ENCODE results near the gene SDF2.

SDF2 gene

GRCh38 chr17:28702026-28702751, 40.5 kb upstream of the SDF2 start:
- H3K9me3 ChIP-seq (ENCODE audit: low read length), result no peaks in the 10 kb centered on the region
- peaks cover 59% of the 10 kb centered on the region for H3K36me3 ChIP-seq (ENCODE audit: insufficient read depth, low read length)
- H3K27me3 ChIP-seq (ENCODE audit: control insufficient read depth in 1 of 2, insufficient read depth in 2 of 2, low read length in 2 of 2), result no peaks in the 10 kb centered on the region
- no peak overlapping the region for H3K27ac ChIP-seq (ENCODE audit: low read depth, low read length)
- no peak overlapping the region for H3K9ac ChIP-seq (ENCODE audit: low read length)
- no peaks in the 10 kb centered on the region for H3K4me1 ChIP-seq (ENCODE audit: insufficient read depth, low read length)
- H3K4me3 ChIP-seq (ENCODE audit: low read depth in 1 of 2, low read length in 2 of 2), result no peak overlapping the region

- H3K9me3 ChIP-seq (ENCODE audit: low read length), result no peaks in the 10 kb centered on the region
- H3K27ac ChIP-seq (ENCODE audit: low read depth, low read length), result no peak overlapping the region
- H3K27me3 ChIP-seq (ENCODE audit: control insufficient read depth in 1 of 2, insufficient read depth in 2 of 2, low read length in 2 of 2), result no peaks in the 10 kb centered on the region
- H3K9ac ChIP-seq (ENCODE audit: low read length), result no peak overlapping the region
- H3K4me1 ChIP-seq (ENCODE audit: insufficient read depth, low read length), result no peaks in the 10 kb centered on the region
- H3K36me3 ChIP-seq (ENCODE audit: insufficient read depth, low read length), result peaks cover 69% of the 10 kb centered on the region
- no peak overlapping the region for H3K4me3 ChIP-seq (ENCODE audit: low read depth in 1 of 2, low read length in 2 of 2)
These were observed 39.3 kb upstream of the SDF2 start for GRCh38 chr17:28700830-28701492.

GRCh38 chr17:28700278-28700677, 38.6 kb upstream of the SDF2 start:
- no peaks in the 10 kb centered on the region for H3K27me3 ChIP-seq (ENCODE audit: control insufficient read depth in 1 of 2, insufficient read depth in 2 of 2, low read length in 2 of 2)
- H3K36me3 ChIP-seq (ENCODE audit: insufficient read depth, low read length), result peaks cover 76% of the 10 kb centered on the region
- H3K9me3 ChIP-seq (ENCODE audit: low read length), result no peaks in the 10 kb centered on the region
- H3K27ac ChIP-seq (ENCODE audit: low read depth, low read length), result no peak overlapping the region
- no peak overlapping the region for H3K9ac ChIP-seq (ENCODE audit: low read length)
- H3K4me3 ChIP-seq (ENCODE audit: low read depth in 1 of 2, low read length in 2 of 2), result no peak overlapping the region
- H3K4me1 ChIP-seq (ENCODE audit: insufficient read depth, low read length), result no peaks in the 10 kb centered on the region

- Histone ChIP-seq H3K36me3 (ENCODE audit: insufficient read depth, low read length) (peaks cover 95% of the 10 kb centered on the region), H3K9ac (ENCODE audit: low read length) (no peak overlapping the region), H3K27ac (ENCODE audit: low read depth, low read length) (no peak overlapping the region)
These were observed 36.7 kb upstream of the SDF2 start for GRCh38 chr17:28698253-28698941.

GRCh38 chr17:28693869-28694268, 32.2 kb upstream of the SDF2 start:
- no peak overlapping the region for H3K27ac ChIP-seq (ENCODE audit: low read depth, low read length)
- peaks cover 81% of the 10 kb centered on the region for H3K36me3 ChIP-seq (ENCODE audit: insufficient read depth, low read length)
- no peak overlapping the region for H3K4me3 ChIP-seq (ENCODE audit: low read depth in 1 of 2, low read length in 2 of 2)
- no peaks in the 10 kb centered on the region for H3K9me3 ChIP-seq (ENCODE audit: low read length)
- H3K9ac ChIP-seq (ENCODE audit: low read length), result no peak overlapping the region
- H3K4me1 ChIP-seq (ENCODE audit: insufficient read depth, low read length), result no peaks in the 10 kb centered on the region
- H3K27me3 ChIP-seq (ENCODE audit: control insufficient read depth in 1 of 2, insufficient read depth in 2 of 2, low read length in 2 of 2), result no peaks in the 10 kb centered on the region

More at GRCh38 chr17:28698253-28698941, 36.7 kb upstream of the SDF2 start:
- H3K4me1 ChIP-seq (ENCODE audit: insufficient read depth, low read length), result no peaks in the 10 kb centered on the region
- H3K4me3 ChIP-seq (ENCODE audit: low read depth in 1 of 2, low read length in 2 of 2), result no peak overlapping the region
- no peaks in the 10 kb centered on the region for H3K9me3 ChIP-seq (ENCODE audit: low read length)
- no peaks in the 10 kb centered on the region for H3K27me3 ChIP-seq (ENCODE audit: control insufficient read depth in 1 of 2, insufficient read depth in 2 of 2, low read length in 2 of 2)

GRCh38 chr17:28689011-28689410, 27.3 kb upstream of the SDF2 start:
- Histone ChIP-seq H3K4me3 (ENCODE audit: low read depth in 1 of 2, low read length in 2 of 2) (no peak overlapping the region), H3K9me3 (ENCODE audit: low read length) (no peaks in the 10 kb centered on the region), H3K4me1 (ENCODE audit: insufficient read depth, low read length) (no peaks in the 10 kb centered on the region), H3K27me3 (ENCODE audit: control insufficient read depth in 1 of 2, insufficient read depth in 2 of 2, low read length in 2 of 2) (no peaks in the 10 kb centered on the region), H3K9ac (ENCODE audit: low read length) (no peak overlapping the region), H3K27ac (ENCODE audit: low read depth, low read length) (no peak overlapping the region), H3K36me3 (ENCODE audit: insufficient read depth, low read length) (peaks cover 80% of the 10 kb centered on the region)

GRCh38 chr17:28688481-28688880, 26.8 kb upstream of the SDF2 start:
- Histone ChIP-seq H3K27ac (ENCODE audit: low read depth, low read length) (no peak overlapping the region), H3K36me3 (ENCODE audit: insufficient read depth, low read length) (peaks cover 76% of the 10 kb centered on the region), H3K9me3 (ENCODE audit: low read length) (no peaks in the 10 kb centered on the region), H3K27me3 (ENCODE audit: control insufficient read depth in 1 of 2, insufficient read depth in 2 of 2, low read length in 2 of 2) (no peaks in the 10 kb centered on the region), H3K4me3 (ENCODE audit: low read depth in 1 of 2, low read length in 2 of 2) (no peak overlapping the region), H3K9ac (ENCODE audit: low read length) (no peak overlapping the region), H3K4me1 (ENCODE audit: insufficient read depth, low read length) (no peaks in the 10 kb centered on the region)

GRCh38 chr17:28686296-28686695, 24.6 kb upstream of the SDF2 start:
- Histone ChIP-seq H3K36me3 (ENCODE audit: insufficient read depth, low read length) (peaks cover 94% of the 10 kb centered on the region), H3K27me3 (ENCODE audit: control insufficient read depth in 1 of 2, insufficient read depth in 2 of 2, low read length in 2 of 2) (no peaks in the 10 kb centered on the region), H3K9ac (ENCODE audit: low read length) (no peak overlapping the region), H3K27ac (ENCODE audit: low read depth, low read length) (no peak overlapping the region), H3K9me3 (ENCODE audit: low read length) (no peaks in the 10 kb centered on the region), H3K4me3 (ENCODE audit: low read depth in 1 of 2, low read length in 2 of 2) (no peak overlapping the region), H3K4me1 (ENCODE audit: insufficient read depth, low read length) (no peaks in the 10 kb centered on the region)

- no peaks in the 10 kb centered on the region for H3K27me3 ChIP-seq (ENCODE audit: control insufficient read depth in 1 of 2, insufficient read depth in 2 of 2, low read length in 2 of 2)
- H3K9me3 ChIP-seq (ENCODE audit: low read length), result no peaks in the 10 kb centered on the region
- no peaks in the 10 kb centered on the region for H3K4me1 ChIP-seq (ENCODE audit: insufficient read depth, low read length)
- no peak overlapping the region for H3K4me3 ChIP-seq (ENCODE audit: low read depth in 1 of 2, low read length in 2 of 2)
- H3K36me3 ChIP-seq (ENCODE audit: insufficient read depth, low read length), result peaks cover 93% of the 10 kb centered on the region
- no peak overlapping the region for H3K9ac ChIP-seq (ENCODE audit: low read length)
- H3K27ac ChIP-seq (ENCODE audit: low read depth, low read length), result no peak overlapping the region
These were observed 23.7 kb upstream of the SDF2 start for GRCh38 chr17:28685366-28685765.

- Histone ChIP-seq H3K4me1 (ENCODE audit: insufficient read depth, low read length) (no peaks in the 10 kb centered on the region), H3K9ac (ENCODE audit: low read length) (peak overlapping the region; percentile 20), H3K27me3 (ENCODE audit: control insufficient read depth in 1 of 2, insufficient read depth in 2 of 2, low read length in 2 of 2) (no peaks in the 10 kb centered on the region), H3K36me3 (ENCODE audit: insufficient read depth, low read length) (peaks cover 89% of the 10 kb centered on the region), H3K4me3 (ENCODE audit: low read depth in 1 of 2, low read length in 2 of 2) (no peak overlapping the region), H3K27ac (ENCODE audit: low read depth, low read length) (no peak overlapping the region), H3K9me3 (ENCODE audit: low read length) (no peaks in the 10 kb centered on the region)
These were observed 23.3 kb upstream of the SDF2 start for GRCh38 chr17:28684963-28685362.

- Histone ChIP-seq H3K9ac (ENCODE audit: low read length) (no peak overlapping the region), H3K27me3 (ENCODE audit: control insufficient read depth in 1 of 2, insufficient read depth in 2 of 2, low read length in 2 of 2) (no peaks in the 10 kb centered on the region), H3K36me3 (ENCODE audit: insufficient read depth, low read length) (peaks cover 84% of the 10 kb centered on the region), H3K4me1 (ENCODE audit: insufficient read depth, low read length) (no peaks in the 10 kb centered on the region), H3K9me3 (ENCODE audit: low read length) (no peaks in the 10 kb centered on the region), H3K27ac (ENCODE audit: low read depth, low read length) (no peak overlapping the region), H3K4me3 (ENCODE audit: low read depth in 1 of 2, low read length in 2 of 2) (no peak overlapping the region)
These were observed 20.9 kb upstream of the SDF2 start for GRCh38 chr17:28682655-28683054.

Measured in muscle layer of colon (tissue), 2 donors.